A549 (cell line): ENCODE data around the gene PLEKHG4B. TPM values are rescaled to one million over a fixed set of nuclear protein-coding genes. Genes with fewer than 3 reads are reported as not detected.
A peak's percentile ranks its signal among the peaks of the same experiment; 100 is the strongest.

Experiments used
- ATAC-seq, 2 experiments: fragments of 200-7000 bp in 1 of 2; fragments of >200 bp in 1 of 2; cut with Nextera tagmentation in 1 of 2; cut with Tn5 transposase in 1 of 2; 3 replicates each; pipeline versions ENCODE4 v1.8.0 to v1.9.1; 2018 to 2020; ENCODE audit warnings: mild to moderate bottlenecking in 1 of 2, moderate library complexity in 1 of 2
- CTCF ChIA-PET: fragments of 300-600 bp; sonication (Branson Sonifier 250); formaldehyde crosslinking; extraction: SDS; loops from one replicate; lab custom pipeline; 2021; ENCODE audit warnings: antibody characterized with exemption, inconsistent platforms; lab: Yijun Ruan, JAX
- POLR2A ChIA-PET: fragments of 350-600 bp; formaldehyde crosslinking; extraction: SDS; loops from one replicate; lab custom pipeline; 2021; ENCODE audit warnings: antibody characterized with exemption, inconsistent platforms; lab: Yijun Ruan, JAX
- DNase-seq, 2 experiments: peaks; one replicate each; pipeline versions ENCODE4 v3.0.0 to v3.0.0-alpha.2; 2011 to 2016; ENCODE audit warnings: low read depth in 1 of 2, low spot score in 1 of 2
- FAIRE-seq: peaks from 2 replicates; lab custom pipeline; 2011; peaks lifted over from hg19 to GRCh38; lab: Jason Lieb, UNC
- H3K27ac ChIP-seq, 2 experiments: fragments of >200 bp; sonication (Bioruptor Twin); formaldehyde crosslinking; 3 replicates each; pipeline ENCODE4 v1.5.1; 2016 to 2017
- H3K4me1 ChIP-seq: fragments of >200 bp; sonication (Bioruptor Twin); formaldehyde crosslinking; 3 replicates; pipeline ENCODE4 v1.6.1; 2016
- H3K4me2 ChIP-seq: fragments of >200 bp; sonication (Bioruptor Twin); formaldehyde crosslinking; 3 replicates; pipeline ENCODE4 v1.6.1; 2016
- H3K4me3 ChIP-seq: fragments of >200 bp; sonication (Bioruptor Twin); formaldehyde crosslinking; 3 replicates; pipeline ENCODE4 v1.5.1; 2016
- H3K9me3 ChIP-seq: fragments of >200 bp; sonication (Bioruptor Twin); formaldehyde crosslinking; 3 replicates; pipeline ENCODE4 v1.6.1; 2016
- BHLHE40 ChIP-seq: IDR thresholded peaks from 2 replicates; pipeline ENCODE4 v1.6.1; 2012; ENCODE audit warnings: low read depth, low read length, inconsistent platforms
- CEBPB ChIP-seq, 2 experiments: fragments of >200 bp in 1 of 2; sonication (Bioruptor Twin) in 1 of 2; formaldehyde crosslinking in 1 of 2; IDR thresholded peaks; 2 replicates each; pipeline ENCODE4 v1.6.1; 2012 to 2016
- EHF ChIP-seq: fragments of 250-450 bp; sonication (Bioruptor Pico); IDR thresholded peaks from 2 replicates; pipeline ENCODE4 v1.5.0; 2020; ENCODE audit warnings: mild to moderate bottlenecking
- POLR2A ChIP-seq: IDR thresholded peaks from 2 replicates; pipeline ENCODE4 v1.6.1; 2012; ENCODE audit warnings: mild to moderate bottlenecking, low read length
- SREBF2 ChIP-seq: fragments of 450-650 bp; IDR thresholded peaks from 2 replicates; pipeline ENCODE4 v1.6.1; 2014; ENCODE audit warnings: mild to moderate bottlenecking, moderate library complexity
- ZC3H11A ChIP-seq: fragments of 450-650 bp; IDR thresholded peaks from 2 replicates; pipeline ENCODE4 v1.6.1; 2014; ENCODE audit warnings: antibody characterized with exemption, mild to moderate bottlenecking
- WGBS: methylation state at CpG from one replicate; pipeline ENCODE4 v1.1.6; 2017; ENCODE audit errors: missing lambda C conversion rate; 5-methylcytosine and 5-hydroxymethylcytosine counted together
- polyA plus RNA-seq, 4 experiments: library from polyadenylated mRNA; depleted of rRNA in 3 of 4; stranded (reverse); fragments of >200 nt; fragmentation: RNase III in 1 of 4; extraction: RNeasy Plus Mini Kit Qiagen cat#74134 plus additional on column Dnase treatment in 1 of 4; gene quantifications; 2 replicates in 3 of 4; 3 replicates in 1 of 4; pipeline ENCODE4 v1.2.3, GENCODE V29; 2011 to 2017
- TF ChIP-seq, protein P1 (sequence below): IDR thresholded peaks from 2 replicates; pipeline ENCODE4 v1.6.1; 2012
- TF ChIP-seq, protein P2 (sequence below): fragments of >200 bp; sonication (Bioruptor Twin); formaldehyde crosslinking; IDR thresholded peaks from 2 replicates; pipeline ENCODE4 v1.6.1; 2016
- TF ChIP-seq, protein P3 (sequence below): fragments of 250-450 bp; sonication (Bioruptor Pico); IDR thresholded peaks from 2 replicates; pipeline ENCODE4 v1.5.0; 2020; ENCODE audit warnings: low read depth, mild to moderate bottlenecking, moderate library complexity

The PLEKHG4B gene
- polyA plus RNA-seq, 2 of the 4 experiments (the other 2 are of a cell fraction), result 0.57 to 0.59 TPM

DNA sequence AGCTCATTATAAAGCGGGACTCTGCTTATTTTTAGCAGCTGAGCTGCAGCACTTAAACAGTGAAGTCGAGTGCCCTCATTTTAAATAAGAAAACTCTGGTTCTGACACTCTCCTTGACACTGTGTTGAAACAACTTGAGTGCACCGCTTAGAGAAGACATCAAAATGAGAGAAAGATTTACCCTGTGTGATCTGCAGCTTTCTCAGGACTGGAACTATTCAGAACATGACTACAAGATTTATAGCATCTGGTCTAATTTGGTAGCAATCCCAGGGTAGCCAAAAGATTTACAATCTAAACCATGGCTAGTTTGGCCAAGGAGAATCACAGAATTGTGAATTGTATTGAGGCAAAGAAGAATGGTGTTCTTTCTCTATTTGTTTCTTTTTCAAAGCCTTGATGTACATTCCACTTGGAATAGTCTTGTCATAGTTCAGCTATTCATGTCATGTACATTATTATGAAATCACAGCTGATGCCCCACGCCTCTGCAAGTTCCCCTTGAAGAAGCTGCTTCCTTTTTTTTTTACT is 38.7 kb downstream of the PLEKHG4B start:
- H3K27ac ChIP-seq, result no peak overlapping the region
- ChIA-PET CTCF (interaction anchor here (1.6 to 2.3 kb wide), 2 partner anchors 13 to 41 kb away, joined by 4 to 8 read pairs; no protein-coding TSS in a partner anchor), POLR2A (no interaction called here)
- no peak overlapping the region for H3K4me2 ChIP-seq
- TF ChIP-seq ZC3H11A (no peak), POLR2A (no peak), BHLHE40 (no peak)
- TF ChIP-seq, protein P1, sequence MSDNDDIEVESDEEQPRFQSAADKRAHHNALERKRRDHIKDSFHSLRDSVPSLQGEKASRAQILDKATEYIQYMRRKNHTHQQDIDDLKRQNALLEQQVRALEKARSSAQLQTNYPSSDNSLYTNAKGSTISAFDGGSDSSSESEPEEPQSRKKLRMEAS, result no peak
- TF ChIP-seq, protein P2, sequence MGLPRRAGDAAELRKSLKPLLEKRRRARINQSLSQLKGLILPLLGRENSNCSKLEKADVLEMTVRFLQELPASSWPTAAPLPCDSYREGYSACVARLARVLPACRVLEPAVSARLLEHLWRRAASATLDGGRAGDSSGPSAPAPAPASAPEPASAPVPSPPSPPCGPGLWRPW, result no peak
- TF ChIP-seq, protein P3, sequence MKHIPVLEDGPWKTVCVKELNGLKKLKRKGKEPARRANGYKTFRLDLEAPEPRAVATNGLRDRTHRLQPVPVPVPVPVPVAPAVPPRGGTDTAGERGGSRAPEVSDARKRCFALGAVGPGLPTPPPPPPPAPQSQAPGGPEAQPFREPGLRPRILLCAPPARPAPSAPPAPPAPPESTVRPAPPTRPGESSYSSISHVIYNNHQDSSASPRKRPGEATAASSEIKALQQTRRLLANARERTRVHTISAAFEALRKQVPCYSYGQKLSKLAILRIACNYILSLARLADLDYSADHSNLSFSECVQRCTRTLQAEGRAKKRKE (CRISPR knock-in tag), result no peak
- DNase-seq (no peak), FAIRE-seq (no peak), ATAC-seq (no peak)
- no peak overlapping the region for H3K4me3 ChIP-seq
- peaks cover 11% of the 10 kb centered on the region; the same call in 2 of the 3 replicates for H3K9me3 ChIP-seq
- H3K4me1 ChIP-seq, result no peaks in the 10 kb centered on the region
- 30% methylated on average over 4 of the region's 4 CpGs for WGBS

DNA sequence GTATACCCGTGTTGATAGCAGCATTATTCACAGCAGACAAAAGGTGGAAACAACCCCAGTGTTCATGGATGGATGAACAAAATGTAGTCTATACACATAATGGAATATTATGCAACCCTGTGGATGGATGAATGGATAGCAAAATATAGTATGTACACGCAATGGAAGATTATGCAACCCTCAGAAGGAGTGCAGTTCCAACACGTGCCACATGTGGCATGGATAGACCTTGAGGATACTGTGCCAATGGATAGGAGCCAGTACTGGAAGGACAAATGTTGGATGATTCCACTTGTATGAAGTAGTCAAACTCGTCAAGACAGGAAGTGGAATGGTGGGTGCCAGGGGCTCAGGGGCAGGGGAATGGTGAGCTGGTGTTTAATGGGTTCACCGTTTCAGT is 44.9 kb downstream of the PLEKHG4B start:
- ChIA-PET POLR2A (no interaction called here), CTCF (interaction anchor here (1.0 kb wide), 1 partner anchor 63 kb away, joined by 3 read pairs; no protein-coding TSS in a partner anchor)
- TF ChIP-seq, protein P3 (CRISPR knock-in tag), result no peak
- TF ChIP-seq EHF (CRISPR knock-in tag) (no peak), CEBPB (IDR thresholded peaks at IDR 0.05) (peak in 1 of 2 experiments; percentile 73; a peak in 2 of 4 replicates)
- FAIRE-seq (no peak), DNase-seq (peak in 1 of 2 experiments; percentile 25), ATAC-seq (peak; percentile 52 to 70; a peak in 5 of 6 replicates)
- 32% methylated on average over 5 of the region's 5 CpGs for WGBS
- H3K4me3 ChIP-seq, result no peak overlapping the region
- no peaks in the 10 kb centered on the region for H3K9me3 ChIP-seq
- H3K4me1 ChIP-seq, result no peaks in the 10 kb centered on the region
- no peak overlapping the region for H3K4me2 ChIP-seq
- H3K27ac ChIP-seq, result no peak overlapping the region

DNA sequence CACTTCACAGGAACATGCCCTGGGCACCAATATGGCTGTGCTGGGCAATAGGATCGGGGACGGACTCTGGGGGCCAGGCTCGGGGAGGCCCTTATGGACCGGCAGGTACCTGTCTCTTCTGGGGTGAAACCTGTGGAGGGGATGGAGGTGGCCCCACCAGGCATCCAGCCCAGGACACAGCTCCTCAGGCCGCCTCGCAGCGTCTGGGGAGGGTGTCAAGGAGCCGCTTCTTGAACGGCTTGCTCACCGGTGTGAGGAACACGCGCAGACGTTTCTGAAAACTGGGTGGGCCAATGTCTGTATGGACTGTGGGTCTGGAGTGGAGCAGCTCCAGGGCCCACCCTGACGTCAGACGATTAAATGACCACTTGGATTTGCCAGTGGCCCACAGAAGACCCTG is 45.8 kb downstream of the PLEKHG4B start:
- TF ChIP-seq SREBF2, result no peak
- TF ChIP-seq, protein P3 (CRISPR knock-in tag), result no peak
- 85% methylated on average over 15 of the region's 15 CpGs for WGBS
- Histone ChIP-seq H3K4me2 (no peak overlapping the region), H3K4me3 (no peak overlapping the region), H3K9me3 (no peaks in the 10 kb centered on the region), H3K4me1 (no peaks in the 10 kb centered on the region), H3K27ac (no peak overlapping the region)
- no peak for FAIRE-seq
- ATAC-seq, result no peak
- no peak for DNase-seq
- ChIA-PET POLR2A (no interaction called here), CTCF (no interaction called here)

DNA sequence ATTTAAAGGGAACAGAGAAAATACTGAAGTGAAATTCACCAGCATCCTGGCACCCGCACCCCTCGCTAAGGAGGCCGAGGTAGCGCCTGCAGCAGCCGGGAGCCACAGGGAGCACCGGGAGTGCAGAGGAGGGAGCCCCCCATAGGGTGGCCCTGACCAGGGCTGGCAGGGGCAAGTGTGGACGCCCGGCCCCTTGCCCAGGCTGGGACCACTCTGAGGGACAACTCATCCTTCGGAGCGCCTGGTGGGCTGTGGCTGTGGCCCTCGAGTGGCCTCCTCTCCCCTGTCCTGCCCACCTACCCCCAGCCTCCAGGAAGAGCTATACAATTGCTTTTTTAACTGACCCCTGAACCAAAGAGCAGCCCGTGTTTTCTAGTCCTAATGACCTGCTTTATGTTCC is 47.0 kb downstream of the PLEKHG4B start:
- Histone ChIP-seq H3K9me3 (no peaks in the 10 kb centered on the region), H3K4me3 (no peak overlapping the region), H3K4me1 (no peaks in the 10 kb centered on the region), H3K4me2 (no peak overlapping the region), H3K27ac (no peak overlapping the region)
- ChIA-PET CTCF (interaction anchor here (1.0 kb wide), 1 partner anchor 10 kb away, joined by 4 read pairs; no protein-coding TSS in a partner anchor), POLR2A (no interaction called here)
- FAIRE-seq (no peak), DNase-seq (no peak), ATAC-seq (no peak; a peak in 1 of 6 replicates)
- TF ChIP-seq BHLHE40, result no peak
- 69% methylated on average over 12 of the region's 12 CpGs for WGBS
